ENCODE measurements around the gene CDH4. TPM values are rescaled to one million over a fixed set of nuclear protein-coding genes. Genes with fewer than 3 reads are reported as not detected.

The CDH4 gene
- total and polyA plus RNA-seq, 2 of the 13 experiments (the other 11 are each of a cell fraction or from before 2014, with no cell fraction given) = not detected

- TF ChIP-seq GLI4 (CRISPR knock-in tag; IDR thresholded peaks at IDR 0.05; ENCODE audit: borderline replicate concordance) = peak; percentile 99
- no peak for TF ChIP-seq STAG1 (CRISPR knock-in tag; IDR thresholded peaks at IDR 0.05)
- TF ChIP-seq FOXA3 (CRISPR knock-in tag; IDR thresholded peaks at IDR 0.05) = peak; percentile 64; the same call in 1 of the 2 replicates
- no peak for TF ChIP-seq CBX1 (IDR thresholded peaks at IDR 0.05; ENCODE audit: low read depth)
- peak; percentile 94 for TF ChIP-seq CERS6 (CRISPR knock-in tag; IDR thresholded peaks at IDR 0.05)
- peak; percentile 64; the same call in 1 of the 2 replicates for TF ChIP-seq E2F1 (CRISPR knock-in tag; IDR thresholded peaks at IDR 0.05)
- peak; percentile 96 for TF ChIP-seq ZNF530 (CRISPR knock-in tag; IDR thresholded peaks at IDR 0.05; ENCODE audit: low read depth)
- peak; percentile 97 for TF ChIP-seq NKX3-1 (CRISPR knock-in tag; IDR thresholded peaks at IDR 0.05)
- TF ChIP-seq NR1H2 (CRISPR knock-in tag; IDR thresholded peaks at IDR 0.05; ENCODE audit: borderline replicate concordance, low read depth) = peak; percentile 96
- TF ChIP-seq NFAT5 (CRISPR knock-in tag; IDR thresholded peaks at IDR 0.05) = peak; percentile 98
- no peak; the same call in 1 of the 2 replicates for TF ChIP-seq RNF219 (CRISPR knock-in tag; IDR thresholded peaks at IDR 0.05)
- no peak for TF ChIP-seq HNRNPUL1 (IDR thresholded peaks at IDR 0.05; ENCODE audit: low read depth, low read length)
- TF ChIP-seq ZNF281 (CRISPR knock-in tag; IDR thresholded peaks at IDR 0.05; ENCODE audit: borderline replicate concordance) = peak; percentile 86; the same call in 1 of the 2 replicates
- peak; percentile 98 for TF ChIP-seq MEIS1 (CRISPR knock-in tag; IDR thresholded peaks at IDR 0.05; ENCODE audit: borderline replicate concordance)
Observed at GRCh38 chr20:61951695-61952533, 699.9 kb downstream of the CDH4 start (continued).

Data from HepG2 (cell line).